Hematopoietic multipotent progenitor cell treated with erythropoietin and hydrocortisone succinate and interleukin-3 and kit ligand, for 17 days (in vitro differentiated cells): Measurements from ENCODE around the gene CPB2.

Source experiments
- DNase-seq: peaks from one replicate; pipeline ENCODE4 v3.0.0-alpha.2; 2015; ENCODE audit warnings: low spot score

Gene CPB2

GRCh38 chr13:46104868-46105267, at the start of gene CPB2:
Gene CPB2, minus strand, starts transcription at chr13:46105033. Its CDS starts 24 bp downstream, at chr13:46105009.
- no peak for DNase-seq

GRCh38 chr13:46154136-46154801, 49.4 kb upstream of the CPB2 start:
- no peak for DNase-seq

GRCh38 chr13:46152627-46153328, 47.9 kb upstream of the CPB2 start:
- no peak for DNase-seq

GRCh38 chr13:46150134-46150693, 45.4 kb upstream of the CPB2 start:
- DNase-seq, result no peak

- no peak for DNase-seq
Observed at GRCh38 chr13:46149272-46150133, 44.7 kb upstream of the CPB2 start.

GRCh38 chr13:46146898-46147297, 42.1 kb upstream of the CPB2 start:
- DNase-seq, result no peak

GRCh38 chr13:46145950-46146349, 41.1 kb upstream of the CPB2 start:
- no peak for DNase-seq

- DNase-seq, result no peak
Observed at GRCh38 chr13:46145135-46145534, 40.3 kb upstream of the CPB2 start.

GRCh38 chr13:46143184-46143701, 38.4 kb upstream of the CPB2 start:
- no peak for DNase-seq

GRCh38 chr13:46142776-46143175, 37.9 kb upstream of the CPB2 start:
- no peak for DNase-seq

- no peak for DNase-seq
Observed at GRCh38 chr13:46140044-46140443, 35.2 kb upstream of the CPB2 start.

GRCh38 chr13:46137627-46138317, 32.9 kb upstream of the CPB2 start:
- no peak for DNase-seq

- DNase-seq, result no peak
Observed at GRCh38 chr13:46136688-46137087, 31.9 kb upstream of the CPB2 start.

GRCh38 chr13:46134961-46135522, 30.2 kb upstream of the CPB2 start:
- no peak for DNase-seq

GRCh38 chr13:46134494-46134893, 29.7 kb upstream of the CPB2 start:
- DNase-seq, result no peak

GRCh38 chr13:46132109-46132508, 27.3 kb upstream of the CPB2 start:
- no peak for DNase-seq

- DNase-seq, result no peak
Observed at GRCh38 chr13:46131705-46132104, 26.9 kb upstream of the CPB2 start.

- DNase-seq, result no peak
Observed at GRCh38 chr13:46129955-46130618, 25.3 kb upstream of the CPB2 start.

- no peak for DNase-seq
Observed at GRCh38 chr13:46129124-46129523, 24.3 kb upstream of the CPB2 start.

- DNase-seq, result no peak
Observed at GRCh38 chr13:46127358-46128023, 22.7 kb upstream of the CPB2 start.
